Measurements from ENCODE around the gene PGBD5.

PGBD5 gene

DNA sequence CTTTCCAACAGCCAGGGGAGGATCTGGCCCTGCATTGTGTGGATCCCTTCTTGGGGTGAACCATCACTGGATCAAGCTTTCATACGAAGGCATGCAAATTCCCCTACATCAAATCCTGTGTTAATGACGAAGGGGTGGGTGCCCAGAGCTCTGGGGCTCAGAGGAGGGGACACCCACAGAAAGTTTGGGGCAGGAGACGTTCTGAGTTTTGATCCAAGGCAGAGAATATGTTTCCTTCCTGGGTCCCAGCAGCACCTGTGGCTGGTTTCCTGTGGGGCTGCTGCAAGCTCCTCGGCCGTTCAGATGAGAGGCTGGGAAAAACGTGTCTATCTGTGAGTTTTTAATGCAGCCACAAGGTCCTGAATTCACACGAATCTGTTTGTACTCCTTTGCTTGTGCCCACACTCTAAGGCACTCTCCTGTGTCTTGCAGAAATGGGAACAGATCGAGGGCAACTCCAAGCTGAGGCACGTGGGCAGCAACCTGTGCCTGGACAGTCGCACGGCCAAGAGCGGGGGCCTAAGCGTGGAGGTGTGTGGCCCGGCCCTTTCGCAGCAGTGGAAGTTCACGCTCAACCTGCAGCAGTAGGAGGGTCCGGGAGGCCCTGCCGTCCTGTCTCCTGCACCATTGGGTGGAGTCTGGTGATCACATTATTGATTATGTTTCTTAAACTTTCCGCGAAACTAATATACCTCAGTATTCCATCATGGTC, 147.1 kb downstream of the PGBD5 start:
- Histone ChIP-seq H3K9me3 (ENCODE audit: control insufficient read depth, insufficient read depth, low read length) (no peaks in the 10 kb centered on the region), H3K27me3 (ENCODE audit: control insufficient read depth, insufficient read depth, low read length) (no peaks in the 10 kb centered on the region), H3K4me3 (ENCODE audit: low read depth, low read length) (no peak overlapping the region), H3K4me1 (ENCODE audit: control insufficient read depth, insufficient read depth, low read length) (peaks cover 6% of the 10 kb centered on the region), H3K36me3 (ENCODE audit: control insufficient read depth, insufficient read depth, low read length) (peaks cover 3% of the 10 kb centered on the region), H3K9ac (ENCODE audit: low read depth, low read length) (no peak overlapping the region)

DNA sequence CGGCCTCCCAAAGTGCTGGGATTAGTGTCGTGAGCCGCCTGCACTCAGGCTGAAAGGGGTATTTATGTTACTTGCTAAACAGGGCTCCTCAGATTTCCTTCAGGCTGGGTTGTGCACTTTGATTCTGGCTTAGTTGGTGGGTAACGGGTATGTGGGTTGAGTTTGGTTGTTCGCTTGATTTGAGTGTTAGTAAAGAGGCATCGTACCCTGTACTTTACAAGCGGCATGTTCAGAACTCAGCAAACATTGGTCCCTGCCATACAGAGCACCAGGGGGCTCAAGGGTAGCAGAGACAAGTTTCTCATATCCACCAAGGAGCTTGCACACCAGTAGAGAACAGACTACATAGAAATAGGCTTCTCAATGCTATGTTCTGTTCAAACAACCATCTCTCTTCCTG, 147.8 kb downstream of the PGBD5 start:
- Histone ChIP-seq H3K27me3 (ENCODE audit: control insufficient read depth, insufficient read depth, low read length) (no peaks in the 10 kb centered on the region), H3K4me1 (ENCODE audit: control insufficient read depth, insufficient read depth, low read length) (peaks cover 6% of the 10 kb centered on the region), H3K9me3 (ENCODE audit: control insufficient read depth, insufficient read depth, low read length) (no peaks in the 10 kb centered on the region), H3K36me3 (ENCODE audit: control insufficient read depth, insufficient read depth, low read length) (peaks cover 3% of the 10 kb centered on the region), H3K4me3 (ENCODE audit: low read depth, low read length) (no peak overlapping the region), H3K9ac (ENCODE audit: low read depth, low read length) (no peak overlapping the region)

DNA sequence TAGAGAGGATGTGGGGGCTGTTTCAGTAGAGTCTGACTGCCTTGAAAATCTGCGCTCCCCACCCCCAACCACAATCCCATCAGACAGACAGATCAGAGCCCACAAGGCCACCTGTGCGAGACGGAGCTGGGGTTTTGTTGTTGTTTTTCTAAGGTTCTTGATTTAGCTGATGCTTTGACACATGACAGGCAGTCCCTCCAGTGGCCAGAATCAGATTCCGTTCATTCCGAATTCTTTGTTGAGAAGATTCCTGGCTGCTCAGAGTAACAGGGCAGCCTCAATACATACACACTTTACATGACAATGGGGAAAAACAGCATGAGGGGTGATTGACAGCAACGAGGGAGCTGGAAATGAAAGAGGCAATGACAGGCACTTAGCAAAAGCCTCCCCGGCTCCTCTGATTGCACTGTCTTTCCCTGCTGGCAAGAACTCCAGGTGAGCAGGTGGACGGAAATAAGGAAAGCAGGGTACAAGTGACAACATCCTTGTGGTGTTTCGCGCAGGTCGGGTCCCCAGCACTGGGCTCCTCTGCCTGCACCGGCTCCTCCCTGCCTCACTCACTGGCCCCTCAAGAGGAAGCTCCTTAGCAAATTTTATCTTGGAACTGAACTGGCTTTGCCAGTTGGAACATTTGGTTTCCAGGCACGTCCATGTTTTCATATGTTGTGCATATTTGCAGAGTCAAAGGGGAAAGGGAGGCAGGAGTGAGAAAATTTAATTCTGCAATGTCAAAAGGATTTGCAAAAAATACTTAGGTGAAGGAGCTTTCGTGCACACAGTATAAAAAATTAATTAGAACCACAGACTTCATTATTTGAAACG, 148.7 kb downstream of the PGBD5 start:
- H3K9me3 ChIP-seq (ENCODE audit: control insufficient read depth, insufficient read depth, low read length) = no peaks in the 10 kb centered on the region
- H3K9ac ChIP-seq (ENCODE audit: low read depth, low read length) = no peak overlapping the region
- no peak overlapping the region for H3K4me3 ChIP-seq (ENCODE audit: low read depth, low read length)
- no peaks in the 10 kb centered on the region for H3K27me3 ChIP-seq (ENCODE audit: control insufficient read depth, insufficient read depth, low read length)
- peaks cover 6% of the 10 kb centered on the region for H3K4me1 ChIP-seq (ENCODE audit: control insufficient read depth, insufficient read depth, low read length)
- H3K36me3 ChIP-seq (ENCODE audit: control insufficient read depth, insufficient read depth, low read length) = peaks cover 3% of the 10 kb centered on the region

DNA sequence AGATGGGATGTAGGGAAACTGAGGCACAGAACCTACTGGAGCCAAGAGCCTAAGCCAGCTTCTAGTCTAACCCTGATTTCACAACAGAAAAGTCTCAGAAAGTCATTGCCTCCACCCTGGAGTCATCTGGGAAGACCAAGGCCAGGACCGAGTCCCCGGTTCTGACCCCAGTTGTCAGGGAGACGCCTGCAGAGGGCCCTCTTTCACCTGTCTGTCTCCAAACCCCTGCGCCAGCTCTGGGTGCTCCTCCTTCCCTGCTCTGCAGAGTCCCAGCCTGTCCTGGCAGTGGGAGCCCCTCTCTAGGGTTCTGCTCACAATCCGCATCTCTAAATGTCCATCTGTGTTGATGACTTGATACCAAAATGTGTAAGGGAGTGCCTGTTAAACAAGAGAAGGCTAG, 149.7 kb downstream of the PGBD5 start:
- no peak overlapping the region for H3K9ac ChIP-seq (ENCODE audit: low read depth, low read length)
- H3K4me1 ChIP-seq (ENCODE audit: control insufficient read depth, insufficient read depth, low read length) = peaks cover 6% of the 10 kb centered on the region
- no peaks in the 10 kb centered on the region for H3K9me3 ChIP-seq (ENCODE audit: control insufficient read depth, insufficient read depth, low read length)
- H3K27me3 ChIP-seq (ENCODE audit: control insufficient read depth, insufficient read depth, low read length) = no peaks in the 10 kb centered on the region
- H3K4me3 ChIP-seq (ENCODE audit: low read depth, low read length) = no peak overlapping the region
- H3K36me3 ChIP-seq (ENCODE audit: control insufficient read depth, insufficient read depth, low read length) = peaks cover 3% of the 10 kb centered on the region

DNA sequence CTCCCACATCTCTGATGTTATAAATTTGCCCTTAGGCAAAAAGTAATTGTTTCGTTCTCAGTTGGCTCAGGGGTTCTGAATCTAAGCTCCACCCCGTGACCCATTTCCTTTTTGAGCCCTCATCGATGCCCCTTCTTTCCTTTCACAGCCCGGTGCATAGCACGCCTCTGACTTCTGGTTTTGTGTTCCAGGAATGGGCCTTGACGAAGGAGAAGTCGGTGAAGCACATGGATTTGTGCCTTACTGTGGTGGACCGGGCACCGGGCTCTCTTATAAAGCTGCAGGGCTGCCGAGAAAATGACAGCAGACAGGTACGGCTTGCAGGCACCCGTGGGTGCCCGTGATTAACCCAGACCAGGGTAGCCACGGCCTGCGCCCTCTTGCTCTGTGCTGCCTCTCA, 151.9 kb downstream of the PGBD5 start:
- no peaks in the 10 kb centered on the region for H3K36me3 ChIP-seq (ENCODE audit: control insufficient read depth, insufficient read depth, low read length)

DNA sequence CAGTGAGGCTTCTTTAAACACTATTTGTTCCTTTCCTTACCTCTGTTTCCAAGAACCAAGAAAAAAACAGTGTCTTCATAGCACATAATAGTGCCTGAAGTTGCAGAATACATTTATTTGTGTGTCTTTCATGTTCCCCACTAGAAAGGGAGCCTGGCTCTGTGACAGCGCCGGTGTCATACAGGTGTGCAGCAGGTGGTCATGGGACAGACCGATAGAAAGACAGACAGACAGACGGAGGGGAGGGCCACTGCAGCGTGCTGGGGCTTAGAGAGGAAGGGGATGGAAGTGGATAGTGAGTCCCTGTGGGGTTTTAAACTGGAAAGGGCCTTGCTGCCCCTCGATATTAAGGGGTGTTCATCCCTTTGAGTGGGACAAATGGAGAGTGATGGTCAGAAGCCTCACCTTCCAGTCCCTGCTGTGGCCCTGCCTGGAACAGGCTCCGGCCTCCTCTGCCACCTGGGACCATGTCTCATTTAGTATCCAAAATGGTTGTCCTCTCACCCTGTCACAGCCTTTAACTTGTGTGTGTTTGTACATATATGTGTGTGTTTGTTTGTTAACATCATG, 152.9 kb downstream of the PGBD5 start:
- no peaks in the 10 kb centered on the region for H3K27me3 ChIP-seq (ENCODE audit: control insufficient read depth, insufficient read depth, low read length)
- H3K36me3 ChIP-seq (ENCODE audit: control insufficient read depth, insufficient read depth, low read length) = no peaks in the 10 kb centered on the region
- no peaks in the 10 kb centered on the region for H3K9me3 ChIP-seq (ENCODE audit: control insufficient read depth, insufficient read depth, low read length)
- no peak overlapping the region for H3K4me3 ChIP-seq (ENCODE audit: low read depth, low read length)
- H3K4me1 ChIP-seq (ENCODE audit: control insufficient read depth, insufficient read depth, low read length) = peaks cover 6% of the 10 kb centered on the region
- no peak overlapping the region for H3K9ac ChIP-seq (ENCODE audit: low read depth, low read length)

More for the DNA sequence above, 151.9 kb downstream of the PGBD5 start:
- Histone ChIP-seq H3K27me3 (ENCODE audit: control insufficient read depth, insufficient read depth, low read length) (no peaks in the 10 kb centered on the region), H3K4me1 (ENCODE audit: control insufficient read depth, insufficient read depth, low read length) (peaks cover 6% of the 10 kb centered on the region), H3K9ac (ENCODE audit: low read depth, low read length) (no peak overlapping the region), H3K4me3 (ENCODE audit: low read depth, low read length) (no peak overlapping the region), H3K9me3 (ENCODE audit: control insufficient read depth, insufficient read depth, low read length) (no peaks in the 10 kb centered on the region)

DNA sequence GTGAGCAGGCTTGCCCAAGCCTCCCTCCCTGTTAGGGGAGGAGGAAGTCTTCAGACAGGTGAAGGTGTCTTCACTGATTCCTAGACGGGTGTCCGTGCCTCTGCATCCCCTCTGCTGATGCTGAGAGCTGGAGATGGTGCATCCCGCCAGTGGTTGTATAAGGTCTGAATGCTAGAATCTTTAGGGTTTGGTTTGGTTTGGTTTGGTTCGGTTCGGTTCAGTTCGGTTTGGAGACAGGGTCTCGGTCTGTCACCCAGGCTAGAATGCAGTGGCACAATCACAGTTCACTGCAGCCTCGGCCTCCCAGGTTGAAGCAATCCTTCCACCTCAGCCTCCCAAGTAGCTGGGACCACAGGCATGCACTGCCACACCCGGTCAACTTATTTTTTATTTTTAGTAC, 153.6 kb downstream of the PGBD5 start:
- Histone ChIP-seq H3K4me1 (ENCODE audit: control insufficient read depth, insufficient read depth, low read length) (peaks cover 3% of the 10 kb centered on the region), H3K9me3 (ENCODE audit: control insufficient read depth, insufficient read depth, low read length) (no peaks in the 10 kb centered on the region), H3K27me3 (ENCODE audit: control insufficient read depth, insufficient read depth, low read length) (no peaks in the 10 kb centered on the region), H3K9ac (ENCODE audit: low read depth, low read length) (no peak overlapping the region), H3K4me3 (ENCODE audit: low read depth, low read length) (no peak overlapping the region), H3K36me3 (ENCODE audit: control insufficient read depth, insufficient read depth, low read length) (no peaks in the 10 kb centered on the region)

DNA sequence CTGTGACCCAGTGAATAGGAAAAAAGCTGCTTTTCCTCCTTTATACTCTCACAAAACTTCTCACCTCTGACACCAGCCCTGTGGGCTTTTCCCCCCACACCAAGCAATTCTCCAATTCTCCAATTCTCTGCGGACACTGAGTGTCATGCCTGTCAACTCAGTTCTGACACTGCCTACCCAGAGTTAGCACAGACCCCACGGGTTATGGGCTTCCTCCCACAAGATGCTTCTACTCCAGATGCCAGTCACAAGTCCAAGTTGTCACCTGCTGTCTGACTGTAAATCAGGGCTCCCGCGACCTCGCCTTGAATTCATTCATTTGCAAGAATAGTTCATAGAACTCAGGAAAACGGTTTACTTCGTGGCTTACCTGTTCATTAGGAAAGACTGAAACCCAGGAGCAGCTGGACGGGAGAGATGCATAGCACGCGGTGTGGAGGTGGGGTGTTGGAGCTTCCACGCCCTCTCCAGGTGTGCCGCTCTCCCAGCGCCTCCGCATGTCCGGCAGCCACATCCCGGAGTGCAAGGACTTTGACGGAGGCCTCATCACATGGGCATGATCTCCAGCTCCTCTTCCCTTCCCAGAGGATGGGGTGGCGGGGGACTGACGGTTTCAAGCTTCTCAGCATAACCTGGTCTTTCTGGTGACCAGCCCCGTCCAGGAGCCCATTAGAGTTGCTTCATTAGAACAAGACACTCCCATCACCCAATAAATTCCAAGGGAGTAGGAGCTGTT, 154.7 kb downstream of the PGBD5 start:
- H3K4me3 ChIP-seq (ENCODE audit: low read depth, low read length) = no peak overlapping the region
- H3K4me1 ChIP-seq (ENCODE audit: control insufficient read depth, insufficient read depth, low read length) = no peaks in the 10 kb centered on the region
- H3K9me3 ChIP-seq (ENCODE audit: control insufficient read depth, insufficient read depth, low read length) = no peaks in the 10 kb centered on the region
- no peak overlapping the region for H3K9ac ChIP-seq (ENCODE audit: low read depth, low read length)
- H3K36me3 ChIP-seq (ENCODE audit: control insufficient read depth, insufficient read depth, low read length) = peaks cover 5% of the 10 kb centered on the region
- no peaks in the 10 kb centered on the region for H3K27me3 ChIP-seq (ENCODE audit: control insufficient read depth, insufficient read depth, low read length)

DNA sequence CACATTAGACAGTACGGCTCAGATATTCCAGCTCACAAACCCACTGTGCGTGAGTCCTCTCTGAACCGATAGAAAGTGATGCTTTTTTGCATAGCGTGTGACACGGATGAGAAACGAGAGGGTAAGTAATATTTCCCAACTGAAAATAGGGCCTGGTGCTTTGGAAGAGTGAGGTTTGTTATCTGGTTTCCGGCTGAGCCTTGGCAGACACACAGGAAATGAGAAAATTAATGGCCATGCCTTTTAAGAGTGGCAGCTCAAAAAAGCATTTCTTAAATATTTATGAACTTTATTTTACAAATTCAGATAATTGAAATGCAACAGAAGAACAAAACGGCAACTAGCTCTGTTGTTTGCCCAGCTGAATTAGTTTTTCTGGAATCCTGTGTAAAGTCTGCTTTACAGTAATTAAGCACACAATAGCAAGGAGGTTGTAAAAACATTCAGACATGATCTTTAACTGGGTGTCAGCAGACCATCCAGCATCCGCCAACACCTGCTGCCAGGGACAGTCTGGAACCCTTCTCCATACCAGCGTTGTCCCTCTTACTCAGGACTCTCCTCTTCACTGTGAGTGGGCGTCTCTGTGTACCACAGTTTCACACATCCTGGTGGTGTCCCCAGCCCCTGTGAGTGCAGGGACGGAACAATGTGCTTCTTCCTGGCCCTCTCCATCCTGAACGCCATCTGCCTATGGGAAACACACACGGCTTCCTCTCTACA, 155.4 kb downstream of the PGBD5 start:
- Histone ChIP-seq H3K4me3 (ENCODE audit: low read depth, low read length) (no peak overlapping the region), H3K36me3 (ENCODE audit: control insufficient read depth, insufficient read depth, low read length) (peaks cover 5% of the 10 kb centered on the region), H3K27me3 (ENCODE audit: control insufficient read depth, insufficient read depth, low read length) (no peaks in the 10 kb centered on the region), H3K9me3 (ENCODE audit: control insufficient read depth, insufficient read depth, low read length) (no peaks in the 10 kb centered on the region), H3K9ac (ENCODE audit: low read depth, low read length) (no peak overlapping the region), H3K4me1 (ENCODE audit: control insufficient read depth, insufficient read depth, low read length) (no peaks in the 10 kb centered on the region)

DNA sequence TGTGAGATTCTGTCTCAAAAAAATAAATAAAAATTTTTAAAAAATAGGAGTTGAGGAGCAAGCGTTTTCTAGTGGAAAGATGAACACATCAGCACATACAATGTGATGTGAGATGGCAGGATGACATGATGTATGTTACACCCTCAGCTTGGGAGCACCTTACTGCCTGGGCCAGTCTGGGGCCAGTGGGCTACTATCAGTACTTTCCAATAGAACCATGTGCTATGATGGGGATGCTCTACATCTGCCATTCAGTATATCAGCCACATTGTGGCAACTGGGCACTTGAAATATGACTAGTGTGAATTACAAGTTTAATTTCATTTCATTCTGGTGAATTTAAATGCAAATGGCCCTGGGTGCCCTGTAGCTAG, 156.0 kb downstream of the PGBD5 start:
- Histone ChIP-seq H3K9ac (ENCODE audit: low read depth, low read length) (no peak overlapping the region), H3K36me3 (ENCODE audit: control insufficient read depth, insufficient read depth, low read length) (peaks cover 10% of the 10 kb centered on the region)

More for the DNA sequence above, 156.0 kb downstream of the PGBD5 start:
- H3K4me1 ChIP-seq (ENCODE audit: control insufficient read depth, insufficient read depth, low read length) = no peaks in the 10 kb centered on the region
- no peak overlapping the region for H3K4me3 ChIP-seq (ENCODE audit: low read depth, low read length)
- no peaks in the 10 kb centered on the region for H3K9me3 ChIP-seq (ENCODE audit: control insufficient read depth, insufficient read depth, low read length)
- no peaks in the 10 kb centered on the region for H3K27me3 ChIP-seq (ENCODE audit: control insufficient read depth, insufficient read depth, low read length)

Data from iPS-15b (cell line).